Endothelial cell (in vitro differentiated cells): Measurements from ENCODE around the gene IFNA6. TPM values are rescaled to one million over a fixed set of nuclear protein-coding genes. Genes with fewer than 3 reads are reported as not detected.
A peak's percentile ranks its signal among the peaks of the same experiment; 100 is the strongest.

Experiments used
- DNase-seq: peaks from one replicate; pipeline ENCODE4 v3.0.0; 2021; ENCODE audit warnings: low spot score
- H3K27ac Mint-ChIP-seq: one replicate; pipeline ENCODE4 v1.8.0; 2021; ENCODE audit warnings: mixed read lengths, inconsistent platforms; ENCODE audit not compliant: unreplicated experiment
- H3K27me3 Mint-ChIP-seq: one replicate; pipeline ENCODE4 v1.8.0; 2021; ENCODE audit warnings: mild to moderate bottlenecking, moderate library complexity, mixed read lengths, inconsistent platforms; ENCODE audit not compliant: unreplicated experiment
- H3K36me3 Mint-ChIP-seq: one replicate; pipeline ENCODE4 v1.8.0; 2021; ENCODE audit warnings: mild to moderate bottlenecking, low read depth, mixed read lengths, inconsistent platforms; ENCODE audit not compliant: unreplicated experiment
- H3K4me1 Mint-ChIP-seq: one replicate; pipeline ENCODE4 v1.8.0; 2021; ENCODE audit warnings: mild to moderate bottlenecking, mixed read lengths, inconsistent platforms; ENCODE audit not compliant: unreplicated experiment
- H3K4me3 Mint-ChIP-seq: one replicate; pipeline ENCODE4 v1.8.0; 2021; ENCODE audit warnings: mild to moderate bottlenecking, mixed read lengths, inconsistent platforms; ENCODE audit not compliant: unreplicated experiment
- H3K9me3 Mint-ChIP-seq: one replicate; pipeline ENCODE4 v1.8.0; 2021; ENCODE audit warnings: mixed read lengths, inconsistent platforms; ENCODE audit not compliant: unreplicated experiment
- CTCF ChIP-seq: fragments of 200-600 bp; sonication (generic); IDR thresholded peaks from one replicate; pipeline ENCODE4 v1.5.0; 2021; ENCODE audit warnings: antibody characterized with exemption; ENCODE audit not compliant: unreplicated experiment
- long read RNA-seq: library from polyadenylated mRNA; unstranded; transcript quantifications from one replicate; pipeline ENCODE4 v2.0.0, GENCODE V29; 2020; ENCODE audit not compliant: unreplicated experiment
- total RNA-seq: library from RNA; stranded (reverse); fragmentation: NEBNext Ultra II Directional; extraction: Animal tissue kit (Norgen Biotek cat#: 25700); gene quantifications from one replicate; pipeline ENCODE4 v1.2.1, GENCODE V29; 2021; ENCODE audit not compliant: unreplicated experiment

Gene IFNA6
- total RNA-seq, result not detected
- long read RNA-seq, result 0 reads

DNA sequence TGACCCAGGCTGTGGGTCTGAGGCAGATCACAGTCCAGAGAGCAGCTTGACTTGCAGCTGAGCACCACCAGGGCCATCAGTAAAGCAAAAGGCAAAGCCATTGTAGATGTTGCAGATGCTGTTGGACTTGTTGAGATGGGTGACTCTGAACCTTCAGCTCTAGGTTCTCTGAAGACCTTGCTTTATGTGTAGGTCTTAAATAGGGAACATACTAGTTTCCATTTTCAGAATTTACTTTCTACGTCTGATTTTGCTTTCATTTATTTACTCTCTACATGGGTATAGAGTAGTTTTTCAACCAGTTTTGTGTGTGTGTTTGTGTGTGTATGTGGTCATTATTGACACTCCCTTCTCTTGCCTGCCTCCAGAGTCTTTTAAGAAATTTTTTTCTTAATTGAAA is at the start of gene IFNA6:
IFNA6 (minus strand) TSS at position 101 of the 400 bp plus-strand sequence; CDS start at position 101, 0 bp downstream.
- Mint-ChIP-seq H3K4me3 (no peak within 1 kb of the TSS), H3K4me1 (no peaks in the 10 kb centered on the region), H3K9me3 (no peaks in the 10 kb centered on the region), H3K27ac (no peak within 1 kb of the TSS), H3K36me3 (no peaks in the 10 kb centered on the region), H3K27me3 (no peaks in the 10 kb centered on the region)
- TF ChIP-seq CTCF, result no peak
- no peak for DNase-seq

DNA sequence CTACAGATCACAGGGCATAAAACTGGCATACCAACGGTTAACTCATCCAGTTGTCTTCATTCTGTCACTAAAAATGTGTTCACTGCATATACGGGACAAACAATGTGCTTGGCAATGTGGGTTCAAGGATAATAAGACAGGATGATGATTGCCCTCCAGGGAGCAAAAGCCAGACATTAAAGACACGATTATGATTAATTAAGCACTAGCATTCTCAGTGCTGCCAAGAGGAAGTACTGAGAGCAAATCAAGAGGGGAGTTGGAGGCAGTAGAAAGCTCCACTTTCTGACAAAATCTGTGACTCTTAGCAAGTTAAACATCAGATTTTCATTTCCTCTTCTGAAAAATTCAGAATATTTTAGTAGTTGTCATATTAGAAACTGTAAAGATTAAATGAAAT is 49.3 kb upstream of the IFNA6 start:
- peaks cover 1% of the 10 kb centered on the region for H3K27me3 Mint-ChIP-seq
- no peaks in the 10 kb centered on the region for H3K36me3 Mint-ChIP-seq
- no peak for TF ChIP-seq CTCF
- no peak overlapping the region for H3K27ac Mint-ChIP-seq
- no peaks in the 10 kb centered on the region for H3K9me3 Mint-ChIP-seq
- H3K4me3 Mint-ChIP-seq, result no peak overlapping the region
- no peak for DNase-seq
- H3K4me1 Mint-ChIP-seq, result peaks cover 2% of the 10 kb centered on the region

GRCh38 chr9:21398955-21399489 is 48.3 kb upstream of the IFNA6 start:
- H3K4me1 Mint-ChIP-seq, result peaks cover 2% of the 10 kb centered on the region
- H3K36me3 Mint-ChIP-seq, result no peaks in the 10 kb centered on the region
- H3K4me3 Mint-ChIP-seq, result no peak overlapping the region
- H3K27ac Mint-ChIP-seq, result no peak overlapping the region
- DNase-seq, result no peak
- H3K27me3 Mint-ChIP-seq, result peaks cover 1% of the 10 kb centered on the region
- H3K9me3 Mint-ChIP-seq, result no peaks in the 10 kb centered on the region
- TF ChIP-seq CTCF, result no peak

GRCh38 chr9:21395778-21396717 is 45.4 kb upstream of the IFNA6 start:
- Mint-ChIP-seq H3K27ac (no peak overlapping the region), H3K4me1 (peaks cover 2% of the 10 kb centered on the region), H3K27me3 (peaks cover 1% of the 10 kb centered on the region), H3K4me3 (peak overlapping the region; percentile 79), H3K36me3 (no peaks in the 10 kb centered on the region), H3K9me3 (no peaks in the 10 kb centered on the region)
- peak; percentile 73 for DNase-seq
- TF ChIP-seq CTCF, result peak; percentile 87

DNA sequence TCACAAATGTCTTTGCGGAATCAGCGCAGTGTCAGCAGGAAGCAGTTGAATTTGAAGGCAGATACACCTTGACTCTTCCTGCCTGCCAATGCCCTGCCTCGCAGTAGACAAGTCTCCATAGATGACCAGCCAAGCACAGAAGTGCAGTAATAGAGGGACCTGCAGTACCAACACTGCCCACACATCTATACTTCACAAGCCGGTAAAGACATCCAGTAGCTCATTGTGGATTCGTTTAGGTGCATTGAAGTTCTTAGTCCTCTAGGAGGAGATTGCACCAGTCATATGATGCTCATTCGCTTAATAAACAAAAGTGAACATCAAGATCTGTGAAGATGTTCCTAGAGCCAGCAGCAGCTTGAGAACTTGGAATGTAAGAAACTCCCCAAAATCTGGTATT is 41.6 kb upstream of the IFNA6 start:
- H3K9me3 Mint-ChIP-seq, result no peaks in the 10 kb centered on the region
- H3K36me3 Mint-ChIP-seq, result no peaks in the 10 kb centered on the region
- H3K27me3 Mint-ChIP-seq, result peaks cover 1% of the 10 kb centered on the region
- peaks cover 2% of the 10 kb centered on the region for H3K4me1 Mint-ChIP-seq
- peak; percentile 22 for DNase-seq
- no peak overlapping the region for H3K27ac Mint-ChIP-seq
- no peak overlapping the region for H3K4me3 Mint-ChIP-seq
- peak; percentile 66 for TF ChIP-seq CTCF
